ENCODE measurements around the gene ERBB4.

The ERBB4 gene

GRCh38 chr2:211453311-211453887 is 1085.2 kb downstream of the ERBB4 start:
- no peak for DNase-seq
- no peak for TF ChIP-seq CTCF (IDR thresholded peaks at IDR 0.05; ENCODE audit: low read depth, low read length)
- H3K27ac ChIP-seq = no peak overlapping the region
- H3K27me3 ChIP-seq (ENCODE audit: insufficient read depth, low read depth, severe bottlenecking) = no peaks in the 10 kb centered on the region
- no peaks in the 10 kb centered on the region for H3K9me3 ChIP-seq (ENCODE audit: severe bottlenecking)
- H3K36me3 ChIP-seq = no peaks in the 10 kb centered on the region
- no peak overlapping the region for H3K4me3 ChIP-seq (ENCODE audit: low read depth, low read length)

GRCh38 chr2:211451642-211452041 is 1087.0 kb downstream of the ERBB4 start:
- TF ChIP-seq CTCF (IDR thresholded peaks at IDR 0.05; ENCODE audit: low read depth, low read length) = no peak
- H3K4me3 ChIP-seq (ENCODE audit: low read depth, low read length) = no peak overlapping the region
- no peaks in the 10 kb centered on the region for H3K9me3 ChIP-seq (ENCODE audit: severe bottlenecking)
- H3K27ac ChIP-seq = no peak overlapping the region
- DNase-seq = no peak
- H3K36me3 ChIP-seq = no peaks in the 10 kb centered on the region
- no peaks in the 10 kb centered on the region for H3K27me3 ChIP-seq (ENCODE audit: insufficient read depth, low read depth, severe bottlenecking)

- no peaks in the 10 kb centered on the region for H3K27me3 ChIP-seq (ENCODE audit: insufficient read depth, low read depth, severe bottlenecking)
- DNase-seq = no peak
- H3K4me3 ChIP-seq (ENCODE audit: low read depth, low read length) = no peak overlapping the region
- H3K36me3 ChIP-seq = no peaks in the 10 kb centered on the region
- no peak for TF ChIP-seq CTCF (IDR thresholded peaks at IDR 0.05; ENCODE audit: low read depth, low read length)
- H3K27ac ChIP-seq = no peak overlapping the region
- no peaks in the 10 kb centered on the region for H3K9me3 ChIP-seq (ENCODE audit: severe bottlenecking)
Measured at GRCh38 chr2:211449819-211450218, 1088.8 kb downstream of the ERBB4 start.

- H3K27me3 ChIP-seq (ENCODE audit: insufficient read depth, low read depth, severe bottlenecking) = no peaks in the 10 kb centered on the region
- H3K9me3 ChIP-seq (ENCODE audit: severe bottlenecking) = no peaks in the 10 kb centered on the region
- no peak overlapping the region for H3K27ac ChIP-seq
- TF ChIP-seq CTCF (IDR thresholded peaks at IDR 0.05; ENCODE audit: low read depth, low read length) = no peak
- no peak for DNase-seq
- H3K4me3 ChIP-seq (ENCODE audit: low read depth, low read length) = no peak overlapping the region
- H3K36me3 ChIP-seq = no peaks in the 10 kb centered on the region
Measured at GRCh38 chr2:211447548-211447947, 1091.1 kb downstream of the ERBB4 start.

GRCh38 chr2:211440107-211440506 is 1098.5 kb downstream of the ERBB4 start:
- no peaks in the 10 kb centered on the region for H3K9me3 ChIP-seq (ENCODE audit: severe bottlenecking)
- no peak overlapping the region for H3K27ac ChIP-seq
- no peak overlapping the region for H3K4me3 ChIP-seq (ENCODE audit: low read depth, low read length)
- DNase-seq = no peak
- H3K36me3 ChIP-seq = no peaks in the 10 kb centered on the region
- no peaks in the 10 kb centered on the region for H3K27me3 ChIP-seq (ENCODE audit: insufficient read depth, low read depth, severe bottlenecking)
- no peak for TF ChIP-seq CTCF (IDR thresholded peaks at IDR 0.05; ENCODE audit: low read depth, low read length)

- Histone ChIP-seq H3K36me3 (no peaks in the 10 kb centered on the region), H3K27ac (no peak overlapping the region), H3K4me3 (ENCODE audit: low read depth, low read length) (no peak overlapping the region), H3K9me3 (ENCODE audit: severe bottlenecking) (no peaks in the 10 kb centered on the region), H3K27me3 (ENCODE audit: insufficient read depth, low read depth, severe bottlenecking) (no peaks in the 10 kb centered on the region)
- no peak for DNase-seq
- TF ChIP-seq CTCF (IDR thresholded peaks at IDR 0.05; ENCODE audit: low read depth, low read length) = no peak
Measured at GRCh38 chr2:211439011-211439410, 1099.6 kb downstream of the ERBB4 start.
